SK-N-SH treated with all-trans-retinoic acid at 6 μM for 48 hours (cell line): ENCODE measurements around the gene DPCD.

ENCODE experiments used
- BACH2 ChIP-seq: fragments of 250-450 bp; sonication (Bioruptor Pico); IDR thresholded peaks from 2 replicates; pipeline ENCODE4 v1.9.0; 2021; ENCODE audit warnings: mild to moderate bottlenecking, borderline replicate concordance
- CREB5 ChIP-seq: fragments of 250-450 bp; sonication (Bioruptor Pico); IDR thresholded peaks from 2 replicates; pipeline ENCODE4 v1.5.1; 2020; ENCODE audit warnings: low read depth, mild to moderate bottlenecking, moderate library complexity
- ISL1 ChIP-seq: fragments of 250-450 bp; sonication (Bioruptor Pico); IDR thresholded peaks from 2 replicates; pipeline ENCODE4 v2.1.2; 2022; ENCODE audit warnings: mild to moderate bottlenecking, moderate library complexity
- PATZ1 ChIP-seq: fragments of 250-450 bp; sonication (Bioruptor Pico); IDR thresholded peaks from 2 replicates; pipeline ENCODE4 v1.8.0; 2020; ENCODE audit warnings: mild to moderate bottlenecking, moderate library complexity, borderline replicate concordance
- PPARA ChIP-seq: fragments of 250-450 bp; sonication (Bioruptor Pico); IDR thresholded peaks from 2 replicates; pipeline ENCODE4 v1.5.0; 2020; ENCODE audit warnings: mild to moderate bottlenecking, borderline replicate concordance
- SNAI2 ChIP-seq: fragments of 250-450 bp; sonication (Bioruptor Pico); IDR thresholded peaks from 2 replicates; pipeline ENCODE4 v1.5.0; 2020; ENCODE audit warnings: mild to moderate bottlenecking, moderate library complexity
- TCF4 ChIP-seq: fragments of 250-450 bp; sonication (Bioruptor Pico); IDR thresholded peaks from 2 replicates; pipeline ENCODE4 v1.8.0; 2021; ENCODE audit warnings: mild to moderate bottlenecking, moderate library complexity, borderline replicate concordance
- ZFP3 ChIP-seq: fragments of 250-450 bp; sonication (Bioruptor Pico); IDR thresholded peaks from 2 replicates; pipeline ENCODE4 v1.5.0; 2020; ENCODE audit warnings: mild to moderate bottlenecking, moderate library complexity
- ZFP30 ChIP-seq: fragments of 450-650 bp; formaldehyde crosslinking; IDR thresholded peaks from 2 replicates; pipeline ENCODE4 v1.5.0; 2022; ENCODE audit warnings: mild to moderate bottlenecking, moderate library complexity
- ZNF70 ChIP-seq: fragments of 450-650 bp; formaldehyde crosslinking; IDR thresholded peaks from 2 replicates; pipeline ENCODE4 v1.5.0; 2020; ENCODE audit warnings: mild to moderate bottlenecking, moderate library complexity
- ZNF8 ChIP-seq: fragments of 450-650 bp; formaldehyde crosslinking; IDR thresholded peaks from 2 replicates; pipeline ENCODE4 v1.5.0; 2020; ENCODE audit warnings: mild to moderate bottlenecking, moderate library complexity

- TF ChIP-seq ZNF8 (CRISPR knock-in tag) (no peak), PATZ1 (no peak), ZFP30 (CRISPR knock-in tag) (no peak), SNAI2 (CRISPR knock-in tag) (no peak), ZNF70 (CRISPR knock-in tag) (no peak), TCF4 (CRISPR knock-in tag) (no peak), PPARA (no peak), ISL1 (CRISPR knock-in tag) (no peak), CREB5 (CRISPR knock-in tag) (no peak), ZFP3 (no peak), BACH2 (no peak)
These were observed 37.2 kb upstream of the DPCD start for GRCh38 chr10:101550965-101551364.
